Adrenal gland (tissue), 19 donors: Measurements from ENCODE around the gene ITPR3. TPM values are rescaled to one million over a fixed set of nuclear protein-coding genes. Genes with fewer than 3 reads are reported as not detected.

Experiments
- DNase-seq, 7 donors: peaks; one replicate each; pipeline ENCODE4 v3.0.0-alpha.2; 2019 to 2020
- H3K27ac ChIP-seq, 5 donors: fragments of 200-600 bp; sonication (generic) in 4 of 5; 1 replicate in 3 of 5; 2 replicates in 2 of 5; pipeline versions ENCODE4 v1.5.1 to v1.8.0; 2016 to 2020; ENCODE audit warnings: mild to moderate bottlenecking in 1 of 5
- H3K27me3 ChIP-seq: fragments of 200-600 bp; 2 replicates; pipeline ENCODE4 v1.8.0; 2021
- H3K36me3 ChIP-seq, 2 donors: fragments of 200-600 bp; replicated peaks in 1 of 2; 1 replicate in 1 of 2; 2 replicates in 1 of 2; pipeline versions ENCODE4 v1.5.1 to v1.8.0; 2018 to 2022
- H3K4me1 ChIP-seq, 2 donors: fragments of 200-600 bp; replicated peaks in 1 of 2; 1 replicate in 1 of 2; 2 replicates in 1 of 2; pipeline versions ENCODE4 v1.5.1 to v1.8.0; 2018 to 2021
- H3K4me3 ChIP-seq, 4 donors: fragments of 200-600 bp; sonication (generic) in 3 of 4; one replicate each; pipeline ENCODE4 v1.5.1; 2016 to 2018
- H3K9me3 ChIP-seq, 3 donors: fragments of 200-600 bp; sonication (generic) in 1 of 3; replicated peaks in 1 of 3; 1 replicate in 2 of 3; 2 replicates in 1 of 3; pipeline versions ENCODE4 v1.5.1 to v1.8.0; 2016 to 2021
- POLR2A ChIP-seq, 2 donors: fragments of 450-650 bp; IDR thresholded peaks; one replicate each; pipeline ENCODE4 v1.6.1; 2017; ENCODE audit warnings: antibody characterized with exemption in 2 of 2, mild to moderate bottlenecking in 2 of 2, moderate library complexity in 1 of 2
- WGBS, 4 donors: extraction: QIAGEN DNeasy Blood & Tissue Kit in 2 of 4; methylation state at CpG; one replicate each; pipeline versions ENCODE4 v1.1.5 to v1.1.7; 2013 to 2017; 5-methylcytosine and 5-hydroxymethylcytosine counted together
- intact Hi-C, 2 donors: fragments of 100-400 bp; cut with DNase I; formaldehyde crosslinking; loops; one replicate each; pipeline versions ENCODE4 v1.14.1 to v1.15.0; 2022 to 2023
- long read RNA-seq, 10 donors: library from polyadenylated mRNA in 3 of 10; unstranded in 2 of 10; stranded (forward) in 1 of 10; transcript quantifications; one replicate each; pipeline ENCODE4 v2.0.0 and lab custom pipeline, GENCODE V29; 2021 to 2026
- polyA plus RNA-seq, 3 donors: library from polyadenylated mRNA; stranded (reverse); fragments of 200-250 nt in 2 of 3; fragments of 350-450 nt in 1 of 3; fragmentation: Illumina TruSeq in 1 of 3; extraction: RNeasy Lipid Tissue Mini Kit (QIAGEN cat#74804) in 1 of 3; gene quantifications; one replicate each; pipeline ENCODE4 v1.2.3, GENCODE V29; 2013 to 2014
- total RNA-seq, 9 donors: library from RNA; depleted of rRNA in 4 of 9; stranded (reverse); fragments of >200 nt in 4 of 9; fragments of 120-200 nt in 1 of 9; fragmentation: NEBNext Ultra II Directional in 1 of 9; extraction: Animal tissue kit (Norgen Biotek cat#: 25700) in 1 of 9; gene quantifications; one replicate each; pipeline versions ENCODE4 v1.1.0 to v1.2.4, GENCODE V29; 2013 to 2023
- TF ChIP-seq, protein P1 (sequence below), 6 experiments: fragments of 450-650 bp in 4 of 6; fragments of 200-600 bp in 2 of 6; sonication (generic) in 1 of 6; IDR thresholded peaks; 1 replicate in 5 of 6; 2 replicates in 1 of 6; pipeline versions ENCODE4 v1.5.1 to v1.8.0; 2016 to 2021; ENCODE audit warnings: antibody characterized with exemption in 6 of 6, mild to moderate bottlenecking in 2 of 6, moderate library complexity in 1 of 6
- donor health status: healthy with polysubstance abuse.
- donor health status: Bipolar disorder and iron deficiency.
- donor health status: DM: yes; HTN: yes; CAD: no.
- donor health status: DM: no; HTN: no; CAD: no.
- donor health status: DM: no; HTN: no; CAD: no.
- donor health status: DM: yes; HTN: yes; CAD: no.

ITPR3 gene
- total RNA-seq (10 to 100 TPM in 7 of 9 donors, 1 to 10 TPM in 2; 1.3 to 38.1 (median 28.8) TPM), polyA plus RNA-seq (10 to 100 TPM in 2 of 3 donors, 1 to 10 TPM in 1; 3.0 to 21.6 (median 14.2) TPM)
- long read RNA-seq, donor 1: 0 reads
- long read RNA-seq, donor 2: 0 reads
- long read RNA-seq, donor 3: 0 reads
- long read RNA-seq, donor 4: 0 reads
- long read RNA-seq, donor 5, full-length matches to known transcripts: 1 of 32 reads
- long read RNA-seq, donor 5, partial matches to known transcripts: 25 of 32 reads
- long read RNA-seq, donor 5, other reads (novel, unspliced or antisense): 6 of 32 reads
- long read RNA-seq, donor 6, partial matches to known transcripts: 2 of 2 reads
- long read RNA-seq, donor 6, other reads (novel, unspliced or antisense): 0 of 2 reads
- long read RNA-seq, donor 7, partial matches to known transcripts: 15 of 106 reads
- long read RNA-seq, donor 7, other reads (novel, unspliced or antisense): 91 of 106 reads
- long read RNA-seq, donor 8, partial matches to known transcripts: 218 of 218 reads
- long read RNA-seq, donor 8, other reads (novel, unspliced or antisense): 0 of 218 reads
- long read RNA-seq, donor 9, partial matches to known transcripts: 150 of 150 reads
- long read RNA-seq, donor 9, other reads (novel, unspliced or antisense): 0 of 150 reads
- long read RNA-seq, donor 10: 0 reads

DNA sequence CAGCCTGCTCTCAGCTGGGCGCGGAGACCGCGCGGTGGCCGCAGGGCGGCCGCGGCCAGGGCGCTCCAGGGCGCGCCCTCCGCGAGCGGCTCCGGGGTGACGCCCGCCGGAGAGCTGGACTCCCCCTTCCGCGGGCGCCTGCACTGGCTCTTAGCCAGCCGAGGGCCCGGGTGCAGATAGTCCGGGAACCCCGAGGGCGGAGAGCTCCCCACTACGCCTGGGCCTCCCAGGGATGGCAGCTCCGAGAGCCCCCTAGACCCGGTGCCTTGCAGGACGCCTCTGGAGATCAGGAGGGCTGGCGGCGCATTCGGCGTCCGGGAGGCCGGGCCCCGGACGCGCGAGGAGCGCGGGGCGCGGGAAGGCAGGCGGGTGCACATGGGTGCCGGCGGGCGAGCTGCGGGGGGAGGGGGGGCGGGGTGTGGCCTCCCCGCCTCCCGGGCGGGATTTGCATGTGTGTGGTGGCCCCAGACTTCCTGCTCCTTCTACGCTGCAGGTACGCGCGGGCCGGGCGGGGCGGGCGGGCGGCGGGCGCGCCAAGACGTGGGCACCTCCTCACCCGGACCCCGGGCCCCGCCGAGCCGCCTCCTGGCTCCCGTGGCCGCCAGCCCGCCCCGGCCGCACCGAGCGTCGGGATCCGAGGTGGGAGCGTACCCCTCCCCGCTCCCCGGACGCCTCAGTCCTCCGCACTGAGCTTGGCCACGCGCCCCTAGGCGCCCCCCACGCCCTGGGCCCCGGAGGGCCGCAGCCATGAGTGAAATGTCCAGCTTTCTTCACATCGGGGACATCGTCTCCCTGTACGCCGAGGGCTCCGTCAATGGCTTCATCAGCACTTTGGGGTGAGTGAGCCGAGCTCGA, at the start of gene ITPR3:
Gene ITPR3 (plus strand): TSS at position 467 of the 855 bp plus-strand sequence. CDS start 281 bp downstream, at position 748.
- TF ChIP-seq, protein P1, sequence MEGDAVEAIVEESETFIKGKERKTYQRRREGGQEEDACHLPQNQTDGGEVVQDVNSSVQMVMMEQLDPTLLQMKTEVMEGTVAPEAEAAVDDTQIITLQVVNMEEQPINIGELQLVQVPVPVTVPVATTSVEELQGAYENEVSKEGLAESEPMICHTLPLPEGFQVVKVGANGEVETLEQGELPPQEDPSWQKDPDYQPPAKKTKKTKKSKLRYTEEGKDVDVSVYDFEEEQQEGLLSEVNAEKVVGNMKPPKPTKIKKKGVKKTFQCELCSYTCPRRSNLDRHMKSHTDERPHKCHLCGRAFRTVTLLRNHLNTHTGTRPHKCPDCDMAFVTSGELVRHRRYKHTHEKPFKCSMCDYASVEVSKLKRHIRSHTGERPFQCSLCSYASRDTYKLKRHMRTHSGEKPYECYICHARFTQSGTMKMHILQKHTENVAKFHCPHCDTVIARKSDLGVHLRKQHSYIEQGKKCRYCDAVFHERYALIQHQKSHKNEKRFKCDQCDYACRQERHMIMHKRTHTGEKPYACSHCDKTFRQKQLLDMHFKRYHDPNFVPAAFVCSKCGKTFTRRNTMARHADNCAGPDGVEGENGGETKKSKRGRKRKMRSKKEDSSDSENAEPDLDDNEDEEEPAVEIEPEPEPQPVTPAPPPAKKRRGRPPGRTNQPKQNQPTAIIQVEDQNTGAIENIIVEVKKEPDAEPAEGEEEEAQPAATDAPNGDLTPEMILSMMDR (IDR thresholded peaks at IDR 0.05): no peak
- TF ChIP-seq POLR2A (IDR thresholded peaks at IDR 0.05): no peak
- WGBS, 4 donors: 0% methylated on average over 3 to 99 of the region's 99 CpGs; no CpG with 5 or more reads in 1 of the 4 donors
- DNase-seq: peak in 5 of 7 donors; percentile 26 to 55 (median 46)
- peak within 1 kb of the TSS; percentile 10 to 87 (median 50) for H3K4me3 ChIP-seq
- H3K36me3 ChIP-seq: no peaks in the 10 kb centered on the region
- intact Hi-C loops: no loop called here
- H3K27ac ChIP-seq: peak within 1 kb of the TSS; percentile 46 to 84 (median 69)
- no peaks in the 10 kb centered on the region for H3K27me3 ChIP-seq
- H3K9me3 ChIP-seq: no peaks in the 10 kb centered on the region
- peaks cover 30 to 37% of the 10 kb centered on the region in 2 donors for H3K4me1 ChIP-seq

DNA sequence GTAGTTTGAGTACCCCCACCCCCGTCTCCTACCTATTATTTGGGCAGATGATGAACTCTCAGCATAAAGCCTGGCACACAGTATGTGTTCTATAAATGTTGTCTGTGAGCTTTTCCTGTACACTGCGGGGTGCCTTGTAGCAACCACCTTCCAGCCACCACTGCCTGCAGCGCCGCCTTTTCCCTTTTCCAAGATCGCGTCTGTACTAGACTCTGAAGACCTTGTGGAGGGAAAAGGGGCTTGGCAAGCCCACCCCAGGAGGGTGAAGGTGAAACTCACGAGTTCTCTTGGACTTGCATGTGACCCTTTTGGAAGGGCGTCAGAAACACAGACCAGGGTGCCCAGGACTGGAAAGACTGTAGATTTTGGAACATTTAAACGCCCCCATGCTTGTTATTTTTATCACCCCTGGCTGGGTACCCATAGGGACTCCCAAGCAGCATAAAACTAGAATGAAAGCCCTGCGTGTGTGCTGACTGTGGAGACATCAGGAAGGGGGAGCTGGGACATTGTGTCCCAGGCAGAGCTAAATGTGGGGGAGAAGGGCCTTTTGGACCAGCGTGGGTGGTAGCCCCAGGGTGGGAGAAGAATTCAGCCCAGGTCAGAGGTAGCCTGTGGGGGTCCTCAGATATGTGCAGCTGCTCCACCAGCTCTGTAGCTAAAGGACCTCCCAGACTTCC, 49.3 kb upstream of the ITPR3 start:
- TF ChIP-seq POLR2A (IDR thresholded peaks at IDR 0.05): no peak
- TF ChIP-seq, protein P1 (IDR thresholded peaks at IDR 0.05): no peak
- intact Hi-C loops: loop anchor here in 1 of 2 donors (10.0 kb wide), 1 partner anchor 147 kb away; the partner anchor contains the start of gene SYNGAP1
- Histone ChIP-seq H3K27ac (peak overlapping the region; percentile 12 to 91 (median 77)), H3K4me3 (peak overlapping the region in 2 of 4 donors; percentile 52 to 97), H3K36me3 (peaks cover 0 to 33% of the 10 kb centered on the region in 2 donors), H3K4me1 (peaks cover 10 to 12% of the 10 kb centered on the region in 2 donors), H3K9me3 (no peaks in the 10 kb centered on the region), H3K27me3 (no peaks in the 10 kb centered on the region)
- 52 to 55% (median 53%) methylated on average over 11 of the region's 11 CpGs for WGBS, 4 donors
- DNase-seq: peak in 1 of 7 donors; percentile 22

DNA sequence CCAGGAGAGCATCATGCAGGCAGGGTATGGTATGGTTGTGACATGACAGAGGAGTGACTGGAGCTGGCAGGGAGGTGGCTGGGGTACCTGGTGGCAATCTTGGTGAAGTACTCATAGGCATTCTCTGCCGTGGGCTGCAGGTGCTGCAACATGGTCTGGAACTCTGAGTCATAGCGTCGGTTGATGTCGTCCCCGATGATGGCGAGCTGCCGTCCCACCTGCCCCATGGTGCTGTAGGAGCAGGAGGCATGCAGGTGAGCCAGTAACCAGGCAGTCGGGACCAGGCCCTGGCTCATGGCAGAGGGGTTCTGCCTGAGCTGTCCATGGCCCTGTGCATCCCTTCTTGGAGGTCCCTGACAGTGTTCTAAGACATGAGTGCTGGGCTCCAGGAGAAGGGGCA, 45.9 kb upstream of the ITPR3 start:
- no peaks in the 10 kb centered on the region for H3K9me3 ChIP-seq
- H3K4me3 ChIP-seq: no peak overlapping the region
- H3K27me3 ChIP-seq: no peaks in the 10 kb centered on the region
- H3K27ac ChIP-seq: peak overlapping the region in 1 of 5 donors; percentile 94
- H3K36me3 ChIP-seq: peaks cover 0 to 39% of the 10 kb centered on the region in 2 donors
- TF ChIP-seq, protein P1 (IDR thresholded peaks at IDR 0.05): no peak
- no peak for TF ChIP-seq POLR2A (IDR thresholded peaks at IDR 0.05)
- 80 to 89% (median 86%) methylated on average over 1 to 8 of the region's 8 CpGs; no CpG with 5 or more reads in 1 of the 4 donors for WGBS, 4 donors
- intact Hi-C loops: loop anchor here in 1 of 2 donors (10.0 kb wide), 1 partner anchor 150 kb away; the partner anchor contains the start of gene SYNGAP1
- H3K4me1 ChIP-seq: peaks cover 36 to 38% of the 10 kb centered on the region in 2 donors
- DNase-seq: no peak
